Hepatic stellate cell (primary cell): Measurements from ENCODE around the gene KRTAP22-2.

Source experiments
- DNase-seq: peaks from one replicate; pipeline ENCODE4 v3.0.0; 2011; ENCODE audit warnings: low spot score

Gene KRTAP22-2

GRCh38 chr21:30590297-30590696, at the start of gene KRTAP22-2:
Gene KRTAP22-2 (minus strand): TSS chr21:30590397.
- no peak for DNase-seq

GRCh38 chr21:30638686-30639085, 48.5 kb upstream of the KRTAP22-2 start:
- DNase-seq, result no peak

DNA sequence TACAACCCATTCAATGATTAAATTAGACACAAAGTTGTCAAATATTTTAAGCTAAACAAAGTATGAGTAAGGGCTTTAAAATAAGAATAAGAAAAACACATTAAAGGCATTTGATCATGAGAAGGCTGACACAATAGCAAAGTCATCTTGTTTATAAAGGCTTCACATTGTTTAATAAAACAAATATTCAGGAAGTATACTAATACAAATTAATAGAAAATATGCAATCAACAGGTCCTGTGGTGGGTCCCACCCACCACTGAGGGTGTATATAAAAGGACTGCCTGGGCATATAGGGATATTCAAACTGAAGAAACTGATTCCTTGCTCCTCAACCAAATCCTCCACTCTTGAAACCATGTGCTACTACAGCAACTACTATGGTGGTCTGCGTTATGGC, 44.7 kb upstream of the KRTAP22-2 start, which contains the start of gene KRTAP20-2:
Gene KRTAP20-2 (plus strand): TSS at position 301 of the 400 bp plus-strand sequence. CDS start 58 bp downstream, at position 359.
- DNase-seq, result no peak

- DNase-seq, result no peak
These were observed 39.0 kb upstream of the KRTAP22-2 start for GRCh38 chr21:30629200-30629599.

GRCh38 chr21:30628109-30628508, 37.9 kb upstream of the KRTAP22-2 start:
- DNase-seq, result no peak

DNA sequence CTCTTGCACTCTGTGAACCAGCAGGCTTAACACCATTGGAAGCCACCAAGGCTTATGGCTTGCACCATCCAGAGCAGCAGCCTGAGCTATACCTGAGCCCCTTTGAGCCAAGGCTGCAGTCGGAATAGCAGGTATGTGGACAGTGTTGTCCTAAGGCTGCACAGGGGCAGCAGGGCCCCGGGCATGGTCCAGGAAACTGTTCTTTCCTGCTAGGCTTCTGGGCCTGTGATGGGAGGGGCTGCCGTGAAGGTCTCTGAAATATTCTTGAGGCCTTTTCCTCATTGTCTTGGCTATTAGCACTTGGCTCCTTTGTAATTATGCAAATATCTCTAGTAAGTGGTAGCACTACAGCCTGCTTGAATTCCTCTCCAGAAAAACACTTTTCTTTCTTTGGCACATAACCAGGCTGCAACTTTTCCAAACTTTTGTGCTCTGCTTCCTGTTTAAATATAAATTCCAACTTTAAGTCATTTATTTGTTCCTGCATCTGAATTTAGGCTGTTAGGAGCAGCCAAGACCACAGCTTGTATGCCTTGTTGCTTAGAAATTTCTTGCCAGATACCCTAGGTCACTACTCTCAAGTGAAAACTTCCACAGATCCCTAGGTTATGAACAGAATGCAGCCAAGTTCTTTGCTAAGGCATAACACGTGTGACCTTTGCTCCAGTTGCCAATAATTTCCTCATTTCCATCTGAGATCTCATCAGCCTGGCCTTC, 35.4 kb upstream of the KRTAP22-2 start:
- no peak for DNase-seq

DNA sequence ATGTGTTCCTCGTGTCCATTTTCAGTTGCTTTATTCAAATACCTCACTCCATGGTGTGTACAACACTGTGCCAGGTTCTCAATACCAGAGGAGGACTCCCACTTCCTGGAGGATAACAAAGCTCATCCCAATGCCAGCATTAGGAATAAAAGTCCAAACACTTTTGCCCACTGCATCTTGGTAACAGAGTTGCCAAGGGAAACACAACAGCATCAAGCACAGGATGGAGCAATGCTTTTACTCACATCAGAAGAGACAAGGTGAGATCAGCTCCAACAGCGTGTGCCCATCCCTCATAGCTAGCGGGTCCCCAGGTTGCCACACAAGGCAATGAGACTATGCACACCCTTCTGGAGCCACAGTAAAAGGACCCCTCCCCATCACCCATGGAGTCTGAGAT, 33.2 kb upstream of the KRTAP22-2 start:
- no peak for DNase-seq

DNA sequence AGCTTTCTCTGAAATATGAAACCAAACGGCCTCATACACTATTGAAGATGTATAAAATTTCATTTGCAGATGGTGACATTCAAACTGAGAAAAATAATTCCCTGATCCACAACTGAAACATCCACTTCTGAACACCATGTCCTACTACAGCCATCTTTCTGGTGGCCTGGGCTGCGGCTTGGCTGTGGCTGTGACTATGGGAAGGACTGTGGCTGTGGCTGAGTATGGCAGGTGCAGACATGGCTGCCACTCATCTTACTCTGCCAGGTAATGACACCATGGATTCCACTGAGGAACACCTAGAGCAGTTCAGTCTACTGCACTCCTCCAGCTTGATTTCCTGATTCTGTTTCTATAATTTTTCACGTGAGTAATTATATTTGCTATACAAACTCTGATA, 30.3 kb upstream of the KRTAP22-2 start, which contains the start of gene KRTAP20-4:
Gene KRTAP20-4 (plus strand): TSS at position 106 of the 400 bp plus-strand sequence.
- no peak for DNase-seq

DNA sequence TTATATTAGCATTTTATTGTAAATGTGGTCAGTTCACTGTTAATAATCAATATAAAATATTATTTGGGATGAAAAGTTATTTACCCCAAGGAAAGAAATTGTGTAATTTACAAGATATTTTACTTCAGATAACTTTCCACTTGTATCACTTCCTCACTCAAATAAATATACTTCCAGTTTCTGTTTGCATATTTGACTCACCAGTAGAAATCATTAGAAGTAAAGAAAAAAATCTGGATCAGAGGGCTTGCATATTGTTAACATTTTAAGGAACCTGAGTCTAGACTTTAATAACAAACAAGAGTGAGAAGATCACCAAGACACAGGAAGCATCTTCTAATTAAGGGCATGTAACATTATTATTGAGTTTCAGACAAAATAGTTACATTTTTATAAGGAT, 29.9 kb upstream of the KRTAP22-2 start:
- no peak for DNase-seq

DNA sequence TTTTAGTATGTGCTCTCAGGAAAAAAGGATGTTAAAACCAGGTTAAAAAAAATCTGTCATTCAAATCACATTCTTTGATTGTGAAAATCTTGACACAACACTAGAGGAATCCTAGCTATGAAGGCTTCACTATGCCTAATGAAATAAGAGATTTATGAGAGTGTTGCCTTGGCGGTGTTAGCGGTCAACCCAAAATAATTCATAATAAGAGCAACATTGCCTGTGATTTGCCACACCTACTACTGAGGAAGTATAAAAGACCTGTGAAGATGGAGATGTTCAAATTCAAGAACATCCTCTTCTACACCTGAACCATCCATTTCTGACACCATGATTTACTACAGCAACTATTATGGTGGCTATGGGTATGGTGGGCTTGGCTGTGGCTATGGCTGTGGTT, 25.9 kb upstream of the KRTAP22-2 start, which contains the start of gene KRTAP20-1:
Gene KRTAP20-1 (plus strand): TSS at position 301 of the 400 bp plus-strand sequence. CDS start 30 bp downstream, at position 331.
- DNase-seq, result no peak

DNA sequence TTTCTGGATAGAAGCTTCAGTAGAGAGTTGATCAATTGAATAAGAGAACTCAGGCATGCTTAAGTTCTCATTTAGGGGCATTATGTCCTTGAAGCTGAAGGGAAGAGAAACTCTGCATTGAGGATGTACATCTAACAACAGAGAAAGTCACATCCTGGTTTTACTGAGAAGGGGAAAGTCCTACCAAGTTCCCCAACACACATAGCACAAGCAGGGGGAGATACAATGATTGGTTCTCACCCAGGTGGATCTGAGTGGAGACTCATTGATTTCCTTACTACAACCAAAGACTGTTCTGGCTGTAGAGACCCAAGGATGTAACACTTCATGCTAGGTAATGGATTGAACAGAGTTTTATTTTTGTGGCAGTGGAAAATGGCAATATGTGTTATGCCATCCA, 25.0 kb upstream of the KRTAP22-2 start:
- no peak for DNase-seq

DNA sequence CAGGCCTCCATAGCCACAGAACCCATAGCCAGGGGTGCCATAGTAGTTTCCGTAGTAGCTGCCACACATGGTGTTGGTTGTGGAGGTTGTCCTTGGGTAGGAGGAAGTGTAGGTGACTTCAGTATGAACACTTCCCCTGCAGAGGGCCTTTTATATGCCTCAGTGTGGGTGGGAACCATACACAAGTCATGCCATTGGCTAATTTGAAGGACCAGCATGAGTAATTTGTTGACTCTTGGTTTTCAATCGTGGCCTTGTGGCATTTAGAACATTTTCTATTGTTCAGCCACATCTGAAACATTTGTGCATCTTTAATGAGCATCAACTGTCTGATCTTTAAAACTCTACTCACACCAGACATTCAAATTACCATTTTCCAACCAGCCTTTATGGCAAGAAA, 23.6 kb upstream of the KRTAP22-2 start, which contains the start of gene KRTAP6-1:
Gene KRTAP6-1 (minus strand): TSS at position 95 of the 400 bp plus-strand sequence. CDS start 26 bp downstream, at position 69.
- DNase-seq, result no peak

DNA sequence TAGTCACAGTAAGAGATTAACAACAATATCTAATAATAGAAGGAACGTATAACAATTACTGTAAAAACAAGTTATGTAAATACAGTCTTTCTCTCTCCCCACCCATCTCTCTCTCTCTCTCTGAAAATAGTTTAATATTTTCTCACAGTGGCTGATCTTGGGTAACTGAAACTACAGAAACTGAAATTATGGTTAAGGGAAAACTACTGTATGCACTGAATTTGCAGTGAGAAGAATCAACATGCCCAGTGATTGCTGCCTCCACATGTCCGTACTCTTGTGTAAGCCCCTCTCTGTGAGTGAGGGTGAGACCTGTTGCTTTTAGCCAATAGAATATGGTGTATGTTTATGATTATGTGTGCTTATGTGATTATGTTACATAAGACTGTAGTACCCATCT, 21.9 kb upstream of the KRTAP22-2 start:
- DNase-seq, result no peak

DNA sequence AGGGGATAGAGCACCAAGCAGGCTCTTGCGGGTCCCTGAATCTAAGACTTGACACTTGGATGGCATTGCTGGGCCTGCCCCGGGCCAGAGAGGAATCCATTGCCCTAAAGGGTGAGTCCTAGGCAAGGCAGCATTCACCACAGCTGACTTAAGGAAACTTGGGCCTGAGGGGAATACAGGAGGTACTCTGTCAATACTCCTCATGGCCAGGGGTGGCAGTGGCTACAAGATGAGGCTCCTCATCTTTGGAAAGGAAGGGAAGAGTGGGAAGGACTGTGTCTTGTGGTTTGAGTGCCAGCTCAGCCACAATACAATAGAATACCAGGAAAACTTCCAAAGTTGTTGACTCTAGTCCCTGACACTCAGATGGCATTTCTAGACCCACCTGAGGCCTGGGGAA, 15.8 kb upstream of the KRTAP22-2 start:
- no peak for DNase-seq

DNA sequence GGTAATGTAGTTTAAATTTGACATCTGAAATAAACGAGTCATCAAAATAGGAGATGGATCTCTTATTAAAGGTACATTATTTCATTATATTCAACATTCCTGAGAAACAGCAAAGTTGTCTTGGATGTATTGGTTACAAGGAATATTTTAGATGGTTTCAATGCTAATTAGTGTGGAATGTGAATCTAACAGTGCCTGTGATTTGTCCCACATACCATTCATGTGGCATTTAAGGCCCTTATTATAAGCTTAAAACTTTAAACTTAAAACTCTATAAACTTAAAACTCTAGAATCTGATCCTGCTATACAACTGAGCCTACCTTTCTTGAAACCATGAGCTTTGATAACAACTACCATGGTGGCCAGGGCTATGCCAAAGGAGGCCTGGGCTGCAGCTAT, 10.6 kb upstream of the KRTAP22-2 start, which contains the start of gene KRTAP22-1:
Gene KRTAP22-1 (plus strand): TSS at position 301 of the 400 bp plus-strand sequence.
- no peak for DNase-seq

DNA sequence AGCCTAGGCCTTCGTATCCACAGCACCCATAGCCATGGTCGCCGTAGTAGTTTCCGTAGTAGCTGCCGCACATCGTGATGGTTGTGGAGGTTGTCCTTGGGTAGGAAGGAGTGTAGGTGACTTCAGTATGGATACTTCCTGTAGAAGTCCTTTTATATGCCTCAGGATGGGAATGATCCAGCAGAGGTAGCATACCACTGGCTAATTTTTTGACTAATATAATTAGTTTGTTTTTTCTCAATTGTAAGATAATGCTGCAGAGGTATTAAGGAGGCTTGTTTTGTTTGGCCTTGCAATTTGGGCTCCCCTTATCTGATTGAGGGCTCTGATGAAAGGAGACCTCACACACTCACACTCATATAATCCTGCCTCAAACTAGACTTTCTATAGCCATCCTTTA, 8.6 kb upstream of the KRTAP22-2 start, which contains the start of gene KRTAP6-2:
Gene KRTAP6-2 (minus strand): TSS at position 101 of the 400 bp plus-strand sequence. CDS start 28 bp downstream, at position 73.
- DNase-seq, result no peak

DNA sequence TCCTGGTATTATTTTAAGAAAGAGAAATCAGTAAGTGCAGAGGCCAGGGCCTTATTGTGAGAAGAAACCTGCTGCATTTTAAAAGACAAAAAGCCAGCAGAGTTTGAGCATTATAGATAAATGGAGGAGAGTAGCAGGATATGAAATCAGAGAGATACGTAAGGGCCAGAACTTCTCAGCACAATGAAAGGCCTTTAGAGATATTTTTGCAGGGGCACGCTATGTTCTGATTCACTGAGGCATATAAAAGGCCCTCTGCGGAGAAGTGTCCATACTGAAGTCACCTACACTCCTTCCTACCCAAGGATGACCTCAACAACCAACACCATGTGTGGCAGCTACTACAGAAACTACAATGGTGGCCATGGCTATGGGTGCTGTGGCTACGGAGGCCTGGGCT, 1.9 kb upstream of the KRTAP22-2 start, which contains the start of gene KRTAP6-3:
Gene KRTAP6-3 (plus strand): TSS at position 301 of the 400 bp plus-strand sequence. CDS start 6 bp downstream, at position 307.
- DNase-seq, result no peak

GRCh38 chr21:30582870-30583269, 7.3 kb downstream of the KRTAP22-2 start:
- DNase-seq, result no peak

GRCh38 chr21:30580132-30580531, 10.1 kb downstream of the KRTAP22-2 start:
- no peak for DNase-seq

- DNase-seq, result no peak
These were observed 10.9 kb downstream of the KRTAP22-2 start for GRCh38 chr21:30579346-30579745.

DNA sequence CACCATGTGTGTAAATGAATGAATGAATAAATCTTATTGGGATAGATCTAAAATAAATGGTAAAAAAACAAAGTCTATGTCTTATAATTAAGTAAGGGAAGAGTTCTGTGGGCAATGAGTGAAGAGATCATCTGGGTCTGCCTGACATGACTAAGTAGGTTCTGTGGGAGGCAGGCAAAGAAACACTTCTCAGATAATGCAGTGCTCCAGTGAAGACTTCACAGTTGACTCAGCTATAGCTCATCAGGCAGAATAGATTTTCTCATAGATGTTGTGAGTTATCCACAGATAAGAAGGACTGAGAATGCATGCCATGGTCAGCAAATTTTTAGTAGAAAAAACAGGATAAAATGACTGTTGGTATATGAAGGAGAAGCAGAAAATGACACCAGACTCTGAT, 12.4 kb downstream of the KRTAP22-2 start:
- DNase-seq, result no peak

DNA sequence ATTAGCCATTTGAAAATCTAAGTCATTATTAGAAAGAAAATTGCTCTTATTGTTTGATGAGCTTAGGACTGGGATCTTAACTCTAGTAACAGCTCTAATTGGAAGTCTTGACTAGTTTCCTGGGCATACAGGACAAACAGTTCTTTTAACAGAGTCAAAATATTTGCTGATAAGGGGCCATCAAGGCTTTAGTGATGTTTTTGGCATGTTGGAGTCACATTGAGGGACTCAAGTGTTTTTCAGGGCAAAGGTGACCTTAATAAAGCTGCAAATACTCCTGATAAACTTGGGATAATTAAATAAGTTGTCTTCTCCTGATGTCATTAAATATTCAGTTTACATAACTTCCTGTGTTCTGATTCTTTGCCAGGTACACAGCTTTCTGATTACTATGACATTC, 22.6 kb downstream of the KRTAP22-2 start:
- no peak for DNase-seq

GRCh38 chr21:30563630-30564029, 26.6 kb downstream of the KRTAP22-2 start:
- DNase-seq, result no peak
